ENCODE data around the gene CLP1.
"Not testable (repeated sequence)": the region's sequence is repeated elsewhere in the genome, so short reads cannot be mapped to it uniquely, and the experiment has no call there.

The CLP1 gene

DNA sequence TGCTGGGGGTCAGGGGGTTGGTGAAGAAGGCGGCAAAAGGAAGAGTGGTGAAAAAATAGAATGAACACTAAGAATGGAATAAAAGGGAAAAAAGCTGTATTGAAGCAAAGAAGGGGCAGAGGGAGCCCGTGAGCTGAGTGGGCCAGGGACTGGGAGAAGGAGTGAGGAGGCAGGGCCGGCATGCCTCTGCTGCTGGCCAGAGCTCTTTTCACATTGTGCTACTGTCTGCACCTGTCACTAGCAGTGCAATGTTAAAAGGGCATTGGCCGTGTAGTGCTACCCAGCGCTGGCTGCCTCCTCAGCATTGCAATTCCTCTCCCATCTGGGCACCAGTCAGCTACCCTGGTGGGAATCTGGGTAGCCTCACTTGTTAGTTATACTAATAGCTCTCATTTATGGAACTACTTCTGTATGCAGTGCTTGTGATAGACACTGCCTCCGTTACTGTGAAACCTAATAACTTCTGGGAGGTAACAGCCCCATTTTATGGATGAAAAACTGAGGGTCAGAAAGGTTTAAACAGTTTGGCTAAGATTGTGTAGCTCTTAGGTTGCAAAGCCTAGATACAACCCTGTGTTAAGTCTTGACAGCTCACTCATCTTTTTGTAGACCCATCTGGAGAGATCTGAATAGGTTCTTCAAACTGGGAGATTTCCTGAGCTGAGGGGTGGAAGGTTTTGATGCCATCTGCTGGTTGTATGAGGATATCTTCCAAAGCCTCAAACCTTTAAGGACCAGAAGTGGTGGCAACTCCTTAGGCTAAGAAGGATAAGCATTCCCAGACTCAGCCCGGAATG, 16.4 kb upstream of the CLP1 start:
- DNase-seq = no peak

- DNase-seq = no peak
Measured at GRCh38 chr11:57643802-57644201, 13.8 kb upstream of the CLP1 start.

DNA sequence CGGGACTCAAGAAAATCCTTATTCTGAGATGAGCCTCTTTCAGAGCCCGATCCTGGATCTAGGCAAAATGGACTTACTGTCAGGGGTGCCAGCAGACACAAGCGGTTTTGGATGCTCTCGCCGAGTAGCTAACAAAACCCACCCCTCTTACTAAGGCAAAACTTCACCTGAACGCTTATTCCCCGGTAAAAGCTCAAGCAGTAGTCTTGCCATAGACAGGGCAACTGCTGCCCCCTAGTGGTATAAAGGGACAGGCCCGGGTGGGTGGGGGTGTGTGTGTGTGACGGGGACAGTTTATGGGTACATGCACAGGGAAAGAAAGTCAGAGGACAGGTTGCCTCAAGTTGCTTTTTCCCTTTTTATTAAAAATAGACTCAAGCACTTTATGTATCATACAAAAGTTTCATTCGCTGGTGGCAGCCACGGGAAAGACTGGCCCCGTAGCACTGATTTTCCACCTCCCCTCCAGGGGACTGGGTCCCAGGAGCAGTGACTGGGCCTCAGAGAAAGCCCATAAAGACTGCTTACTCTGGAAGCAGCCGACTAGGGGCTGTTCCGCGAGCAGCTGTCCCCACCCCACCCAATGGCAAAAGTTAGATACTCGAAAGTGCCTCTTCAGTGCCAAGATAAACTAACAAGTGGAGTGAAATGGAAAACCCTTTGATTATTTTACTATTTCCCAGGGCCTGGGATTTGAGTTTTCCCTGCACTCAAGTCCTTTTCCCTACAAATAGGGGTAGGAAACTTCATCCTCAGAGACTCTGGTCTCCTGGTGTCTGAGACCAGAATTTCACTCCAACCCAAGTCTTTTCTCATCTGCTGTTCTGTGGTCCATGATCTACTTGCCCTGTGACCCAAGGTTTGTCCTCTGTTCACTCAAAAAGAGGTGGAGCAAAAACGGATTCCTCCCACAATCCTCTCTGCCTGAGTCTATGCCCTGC, 12.5 kb upstream of the CLP1 start:
- peak; percentile 85 for DNase-seq

GRCh38 chr11:57645689-57646085, 11.9 kb upstream of the CLP1 start:
- no peak for DNase-seq

- DNase-seq = no peak
Measured at GRCh38 chr11:57646194-57646798, 11.3 kb upstream of the CLP1 start.

DNA sequence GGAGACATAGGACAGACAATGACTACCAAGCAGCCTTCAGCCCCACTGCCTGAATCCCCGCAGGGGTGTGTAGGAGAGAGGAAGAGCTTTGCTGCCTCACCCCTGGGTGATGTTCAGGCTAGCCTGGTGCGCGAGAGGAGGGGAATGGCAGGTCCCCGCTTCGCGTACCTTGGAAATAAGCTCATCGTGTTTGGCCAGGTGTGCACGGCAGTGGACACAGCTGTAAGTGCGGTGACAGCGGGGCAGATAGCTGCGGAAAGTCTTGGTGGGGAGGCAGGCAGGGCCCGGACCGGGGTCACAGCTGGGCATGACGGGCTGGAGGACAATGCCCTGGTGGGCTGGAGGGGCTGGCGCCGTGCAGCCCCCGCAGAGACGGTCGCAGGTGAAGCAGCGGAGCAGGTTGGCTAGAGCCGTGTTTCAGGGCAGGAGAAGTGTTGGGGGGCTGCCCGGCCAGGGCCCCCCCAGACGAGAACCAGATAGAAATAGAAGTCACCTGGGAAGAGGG, 10.7 kb upstream of the CLP1 start:
- DNase-seq = no peak

DNA sequence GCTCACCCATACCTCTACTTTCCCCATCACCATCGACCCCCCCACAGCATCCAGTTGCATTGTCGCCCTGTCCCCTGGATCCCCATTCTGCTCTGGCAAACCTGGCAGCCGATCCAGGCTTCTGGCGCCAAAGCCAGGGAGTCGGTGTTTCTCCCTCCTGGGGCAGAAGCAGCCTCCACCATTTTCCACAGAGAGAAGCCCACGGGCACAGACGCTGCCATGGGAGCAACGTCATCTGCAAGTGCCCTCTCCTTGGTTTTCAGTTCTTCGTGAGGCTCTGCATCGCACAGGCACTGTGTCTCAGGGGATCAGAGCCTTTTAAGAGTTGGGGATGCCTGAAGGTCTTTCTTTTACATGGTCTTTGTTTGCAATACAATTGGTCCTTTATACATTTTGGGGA, 10.2 kb upstream of the CLP1 start:
- DNase-seq = no peak

- DNase-seq = no peak
Measured at GRCh38 chr11:57647960-57648800, 9.4 kb upstream of the CLP1 start.

GRCh38 chr11:57648801-57649735, 8.5 kb upstream of the CLP1 start:
- DNase-seq = no peak

DNA sequence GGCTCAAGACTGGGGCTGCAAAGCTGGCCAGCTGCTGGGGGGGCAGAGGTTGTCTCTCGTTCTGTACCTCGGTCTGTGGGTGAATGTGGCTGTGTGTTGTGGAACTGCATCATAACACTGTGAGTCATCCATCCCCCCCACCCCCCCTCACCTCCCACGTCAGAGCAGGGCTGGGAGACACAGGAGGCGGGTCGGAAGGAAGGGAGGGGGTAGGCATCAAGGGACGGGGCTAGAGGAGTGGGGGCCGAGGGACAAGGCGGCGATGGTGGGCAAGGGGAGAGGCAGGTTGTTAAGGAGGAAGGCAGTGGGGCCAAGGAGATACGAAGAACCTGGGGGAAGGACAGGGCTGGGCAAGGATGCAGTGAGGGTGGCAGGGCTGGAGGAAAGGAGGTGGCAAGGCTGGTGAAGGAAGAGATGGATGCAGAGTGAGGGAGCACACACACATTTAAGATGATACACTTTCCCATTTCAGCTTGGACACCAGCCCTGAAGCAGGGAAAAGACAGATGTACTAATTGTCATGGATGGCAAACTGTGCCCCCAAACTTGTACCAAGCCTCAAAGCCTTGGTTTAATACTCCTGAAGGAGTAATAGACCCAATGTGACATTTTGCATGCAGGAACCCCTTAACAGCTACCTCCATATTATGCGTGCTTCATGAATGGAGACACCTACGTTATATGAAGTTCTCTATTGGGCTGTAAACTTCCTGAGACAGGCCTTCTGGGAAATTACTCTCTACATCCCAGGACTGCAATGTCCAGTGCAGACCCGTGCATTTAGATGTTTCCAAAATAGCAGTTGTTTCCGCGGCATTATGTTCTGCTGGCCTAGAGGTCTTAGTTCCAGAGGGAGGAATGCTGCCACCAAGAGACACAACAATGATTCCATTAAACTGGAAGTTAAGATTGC, 7.5 kb upstream of the CLP1 start, which contains the start of gene YPEL4:
YPEL4 (minus strand) TSS at position 87 of the 913 bp plus-strand sequence. CDS start 2,805 bp downstream, outside the sequence.
- peak; percentile 69 for DNase-seq

DNA sequence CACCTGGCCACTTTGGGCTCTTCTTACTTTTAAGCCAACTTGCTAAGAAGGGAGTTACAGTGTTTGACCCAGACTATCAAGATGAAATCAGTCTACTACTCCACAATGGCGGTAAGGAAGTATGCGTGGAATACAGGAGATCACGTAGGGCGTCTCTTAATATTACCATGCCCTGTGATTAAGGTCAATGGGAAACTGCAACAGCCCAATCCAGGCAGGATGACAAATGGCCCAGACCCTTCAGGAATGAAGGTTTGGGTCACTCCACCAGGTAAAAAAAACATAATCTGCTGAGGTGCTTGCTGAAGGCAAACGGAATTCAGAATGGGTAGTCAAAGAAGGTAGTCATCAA, 6.8 kb upstream of the CLP1 start:
- no peak for DNase-seq

DNA sequence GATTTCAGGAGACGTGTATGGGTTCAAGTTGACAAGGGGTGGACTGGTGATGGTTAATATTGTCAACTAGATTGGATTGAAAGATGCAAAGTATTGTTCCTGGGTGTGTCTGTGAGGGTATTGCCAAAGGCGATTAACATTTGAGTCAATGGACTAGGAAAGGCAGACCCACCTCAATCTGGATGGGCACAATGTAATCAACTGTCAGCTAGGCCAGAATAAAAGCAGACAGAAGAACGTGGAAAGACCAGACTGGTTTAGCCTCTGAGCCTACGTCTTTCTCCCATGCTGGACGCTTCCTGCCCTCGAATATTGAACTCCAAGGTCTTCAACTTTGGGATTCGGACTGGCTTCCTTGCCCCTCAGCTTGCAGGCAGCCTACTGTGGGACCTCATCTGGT, 6.2 kb upstream of the CLP1 start:
- no peak for DNase-seq

DNA sequence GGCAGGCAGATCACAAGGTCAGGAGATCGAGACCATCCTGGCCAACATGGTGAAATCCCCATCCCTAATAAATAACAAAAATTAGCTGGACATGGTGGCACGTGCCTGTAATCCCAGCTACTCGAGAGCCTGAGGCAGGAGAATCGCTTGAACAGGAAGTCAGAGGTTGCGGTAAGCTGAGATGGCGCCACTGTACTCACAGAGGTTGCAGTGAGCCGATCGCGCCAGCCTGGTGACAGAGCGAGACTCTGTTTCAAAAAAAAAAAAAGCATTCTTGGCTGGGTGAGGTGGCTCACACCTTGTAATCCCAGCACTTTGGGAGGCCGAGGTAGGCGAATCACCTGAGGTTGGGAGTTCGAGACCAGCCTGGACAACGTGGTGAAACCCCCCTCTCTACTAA, 5.3 kb upstream of the CLP1 start:
- not testable (repeated sequence) for DNase-seq

- DNase-seq = no peak
Measured at GRCh38 chr11:57652662-57653061, 4.9 kb upstream of the CLP1 start.

DNA sequence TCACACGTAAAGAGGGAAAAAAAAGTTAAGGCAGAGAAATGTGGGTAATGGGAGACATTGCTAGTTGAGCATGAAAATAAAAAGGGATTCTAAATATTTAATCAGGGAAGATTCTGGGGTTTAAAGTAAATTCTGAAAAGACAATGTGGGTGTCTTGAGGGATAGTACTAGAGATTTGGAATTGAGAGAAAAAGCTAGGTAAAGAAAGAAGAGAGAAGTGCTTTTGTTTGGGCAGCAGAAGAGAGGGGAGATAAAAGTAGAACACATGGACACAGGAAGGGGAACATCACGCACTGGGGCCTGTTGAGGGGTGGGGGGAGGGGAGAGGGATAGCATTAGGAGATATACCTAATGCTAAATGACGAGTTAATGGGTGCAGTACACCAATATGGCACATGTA, 4.4 kb upstream of the CLP1 start:
- DNase-seq = no peak

DNA sequence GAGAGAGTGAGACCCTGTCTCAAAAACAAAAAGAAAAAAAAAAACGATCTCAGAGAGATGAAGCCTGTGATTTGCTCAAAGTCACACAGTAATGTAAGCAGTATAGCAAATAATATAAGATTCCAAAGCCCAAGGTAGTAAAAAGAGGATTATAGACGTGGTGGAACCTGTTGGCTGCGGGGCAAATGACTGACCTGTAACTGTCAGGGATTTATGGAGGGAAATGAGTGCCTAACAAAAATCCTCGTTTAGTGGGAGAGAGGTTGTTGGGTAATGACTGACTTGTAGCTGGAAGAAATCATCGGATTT, 723 bp upstream of the CLP1 start:
- DNase-seq = no peak

GRCh38 chr11:57658023-57658361, 430 bp downstream of the CLP1 start:
- DNase-seq = no peak

GRCh38 chr11:57659669-57660068, 2.1 kb downstream of the CLP1 start:
- no peak for DNase-seq

GRCh38 chr11:57662893-57663292, 5.3 kb downstream of the CLP1 start:
- DNase-seq = no peak

GRCh38 chr11:57663975-57664374, 6.4 kb downstream of the CLP1 start:
- no peak for DNase-seq
